GM03348 (cell line): ENCODE results near the gene MAP3K12.
"Not testable (repeated sequence)": the region's sequence is repeated elsewhere in the genome, so short reads cannot be mapped to it uniquely, and the experiment has no call there.

Source experiments
- DNase-seq: peaks from one replicate; pipeline ENCODE4 v3.0.0; 2012; ENCODE audit warnings: low spot score

MAP3K12 gene

DNA sequence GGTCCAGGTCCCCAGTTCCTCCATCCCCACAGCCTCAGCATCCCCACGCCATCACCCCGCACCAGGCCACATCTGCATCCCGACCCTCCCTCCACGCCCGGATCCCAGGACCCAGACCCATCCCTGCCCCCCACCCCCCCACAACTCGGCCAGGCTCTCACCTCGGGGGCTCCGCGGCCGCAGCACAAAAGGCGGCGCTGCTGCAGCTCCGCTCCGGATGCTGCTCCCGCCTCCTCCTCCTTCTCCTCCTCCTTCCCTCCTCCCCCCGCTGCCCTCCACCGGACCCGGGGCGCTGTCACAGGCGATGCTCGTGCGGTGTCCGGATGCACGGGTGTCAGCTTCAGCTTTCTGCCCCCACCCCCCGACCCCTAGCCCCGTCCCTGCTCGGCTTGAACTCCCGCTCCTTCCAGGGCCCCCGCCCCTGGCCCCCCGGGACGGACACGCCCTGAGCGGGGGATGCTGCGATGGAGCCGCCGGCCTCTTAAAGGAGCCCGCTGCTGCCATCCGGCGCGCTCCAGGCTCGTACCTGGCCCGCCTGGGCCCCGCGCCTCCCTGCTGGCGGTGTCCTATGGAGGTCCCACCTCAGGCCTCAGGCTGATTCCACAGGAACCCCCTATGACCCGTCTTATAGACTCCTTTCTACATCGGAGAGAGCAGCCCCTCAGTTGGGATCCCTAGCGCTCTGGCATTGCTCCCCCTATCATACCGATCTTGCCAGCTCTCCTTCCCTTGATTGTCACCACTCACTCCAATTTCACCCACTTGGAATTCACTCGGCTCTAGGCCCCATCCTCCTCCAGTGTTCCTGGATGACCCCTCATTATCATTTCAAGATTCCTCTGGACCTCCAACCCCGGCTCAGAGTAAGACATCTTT lies at the start of gene MAP3K12:
MAP3K12 (minus strand) TSS at position 193 of the 876 bp plus-strand sequence. CDS start 12,067 bp downstream, outside the sequence.
- peak; percentile 79 for DNase-seq

GRCh38 chr12:53548354-53548753 lies 49.1 kb upstream of the MAP3K12 start:
- not testable (repeated sequence) for DNase-seq

- peak; percentile 84 for DNase-seq
These were observed 44.3 kb upstream of the MAP3K12 start for GRCh38 chr12:53543539-53543938.

- DNase-seq, result no peak
These were observed 40.3 kb upstream of the MAP3K12 start for GRCh38 chr12:53539526-53539925.

- DNase-seq, result peak; percentile 50
These were observed 39.0 kb upstream of the MAP3K12 start for GRCh38 chr12:53538209-53538689.

GRCh38 chr12:53536962-53537361 lies 37.7 kb upstream of the MAP3K12 start:
- no peak for DNase-seq

GRCh38 chr12:53533471-53533870 lies 34.2 kb upstream of the MAP3K12 start:
- no peak for DNase-seq

DNA sequence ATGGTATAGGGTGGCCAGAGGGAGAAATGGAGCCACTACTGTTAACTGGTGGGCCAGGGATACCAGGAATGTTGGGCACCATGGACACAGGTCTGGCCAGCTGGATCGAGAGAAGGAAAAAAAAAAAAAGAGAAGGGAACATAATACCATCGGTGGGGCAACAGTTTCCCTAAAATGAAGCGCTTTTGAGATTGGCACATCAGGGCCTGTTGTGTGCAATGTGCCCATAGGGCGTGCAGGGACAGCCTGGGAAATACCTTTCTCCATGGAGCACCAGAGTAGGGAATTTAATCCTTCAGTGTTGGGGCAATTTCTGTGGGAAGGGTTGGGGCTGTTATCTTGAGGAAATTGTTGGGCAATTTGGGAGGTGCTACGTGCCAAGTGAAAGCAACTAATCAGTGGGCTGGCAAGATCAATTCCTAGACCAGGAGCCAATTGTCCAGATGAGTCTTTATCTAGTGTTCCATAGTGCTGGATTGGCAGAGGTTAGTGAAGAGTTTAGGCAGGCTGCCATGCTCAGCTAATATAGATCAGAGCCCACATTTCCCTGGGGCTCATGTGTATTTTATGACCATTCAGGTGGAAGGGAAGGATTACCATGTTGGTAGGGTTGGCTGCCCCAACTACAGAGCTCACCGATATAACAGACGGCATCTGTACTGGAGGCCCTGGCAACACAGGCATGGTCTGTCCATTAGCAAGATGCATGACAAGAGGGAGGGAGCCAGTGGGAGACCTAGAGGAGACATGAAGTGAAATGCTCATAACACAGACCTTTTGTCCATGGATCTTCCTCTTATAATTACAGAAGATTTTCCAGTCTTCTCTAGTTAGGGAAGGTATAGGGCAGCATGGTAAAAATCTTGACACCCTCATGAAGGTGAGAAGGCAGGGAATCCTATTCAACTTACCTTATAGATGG lies 33.5 kb upstream of the MAP3K12 start:
- no peak for DNase-seq

DNA sequence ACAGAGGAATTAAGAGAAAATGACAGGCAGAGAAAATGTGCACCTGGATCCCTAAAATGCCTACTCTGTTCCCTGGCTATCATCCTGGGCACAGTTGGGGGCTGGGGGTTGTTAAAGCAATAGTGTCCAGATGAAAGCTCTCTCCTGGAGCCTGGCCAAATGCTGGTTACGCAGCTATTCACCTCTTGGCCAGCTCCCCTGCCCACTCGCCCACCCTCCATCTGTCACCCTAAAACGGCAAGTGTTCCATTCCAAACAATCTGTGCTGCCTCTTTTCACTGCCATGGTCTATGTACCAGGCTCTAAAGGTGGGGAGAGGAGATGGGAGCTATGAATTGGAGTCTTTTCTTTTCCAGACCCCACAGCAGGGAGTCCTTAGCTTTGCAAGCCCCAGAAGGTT lies 32.8 kb upstream of the MAP3K12 start:
- DNase-seq, result no peak

GRCh38 chr12:53530920-53531319 lies 31.7 kb upstream of the MAP3K12 start:
- peak; percentile 34 for DNase-seq

- no peak for DNase-seq
These were observed 30.8 kb upstream of the MAP3K12 start for GRCh38 chr12:53530061-53530460.

DNA sequence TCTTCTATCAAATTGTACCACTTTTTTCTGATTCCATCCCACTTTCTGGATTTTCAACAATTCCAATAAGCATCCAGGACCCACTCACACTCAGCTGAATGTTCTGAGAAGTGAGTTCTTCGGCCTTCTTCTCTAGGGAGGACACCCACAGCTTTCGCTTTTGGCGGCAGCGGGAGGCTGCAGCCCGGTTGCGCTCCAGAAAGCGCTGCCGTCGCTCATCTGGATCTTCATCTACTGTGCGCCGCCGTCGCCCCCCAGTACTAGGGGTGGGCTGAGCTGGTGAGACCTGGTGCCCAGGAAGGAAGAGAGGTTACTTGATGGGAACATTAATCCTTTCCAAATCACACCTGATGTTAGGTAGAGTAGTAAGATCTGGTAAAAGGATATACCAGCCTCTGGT lies 25.2 kb upstream of the MAP3K12 start:
- no peak for DNase-seq

DNA sequence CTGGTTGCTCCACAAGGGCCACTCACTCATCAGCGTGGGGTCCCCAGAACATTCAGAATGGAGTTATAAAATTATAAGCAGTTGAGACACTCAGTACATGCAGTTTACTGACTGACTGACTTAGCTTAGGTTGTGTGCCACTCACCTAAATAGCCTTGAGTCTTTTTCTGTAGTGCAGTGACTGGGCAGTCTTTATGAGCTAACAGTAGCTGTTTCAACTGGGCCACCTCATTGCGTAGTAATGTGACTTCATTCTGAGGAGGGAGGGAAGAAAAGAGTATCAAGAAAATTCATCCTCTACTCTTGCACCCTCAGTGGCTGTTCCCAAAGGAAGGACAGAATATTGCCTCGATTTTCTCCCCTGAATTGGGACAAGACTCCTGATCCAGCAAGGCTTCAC lies 23.9 kb upstream of the MAP3K12 start:
- no peak for DNase-seq

DNA sequence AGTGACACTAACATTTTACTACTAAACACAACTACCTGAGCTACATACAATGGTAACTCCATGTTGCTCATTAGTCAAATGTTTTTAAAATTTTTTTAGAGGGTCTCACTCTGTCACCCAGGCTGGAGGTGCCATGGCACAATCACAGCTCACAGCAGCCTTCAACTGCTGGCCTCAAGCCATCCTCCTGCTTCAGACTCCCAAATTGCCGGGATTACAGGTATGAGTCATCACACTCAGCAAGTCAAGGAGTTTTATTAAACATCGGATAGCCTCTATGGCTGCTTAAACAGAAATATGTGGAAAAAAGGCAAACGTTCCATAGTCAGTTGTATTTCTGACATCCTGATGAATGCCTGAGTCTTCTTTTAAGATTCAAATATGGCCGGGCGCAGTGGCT lies 19.1 kb upstream of the MAP3K12 start:
- no peak for DNase-seq

DNA sequence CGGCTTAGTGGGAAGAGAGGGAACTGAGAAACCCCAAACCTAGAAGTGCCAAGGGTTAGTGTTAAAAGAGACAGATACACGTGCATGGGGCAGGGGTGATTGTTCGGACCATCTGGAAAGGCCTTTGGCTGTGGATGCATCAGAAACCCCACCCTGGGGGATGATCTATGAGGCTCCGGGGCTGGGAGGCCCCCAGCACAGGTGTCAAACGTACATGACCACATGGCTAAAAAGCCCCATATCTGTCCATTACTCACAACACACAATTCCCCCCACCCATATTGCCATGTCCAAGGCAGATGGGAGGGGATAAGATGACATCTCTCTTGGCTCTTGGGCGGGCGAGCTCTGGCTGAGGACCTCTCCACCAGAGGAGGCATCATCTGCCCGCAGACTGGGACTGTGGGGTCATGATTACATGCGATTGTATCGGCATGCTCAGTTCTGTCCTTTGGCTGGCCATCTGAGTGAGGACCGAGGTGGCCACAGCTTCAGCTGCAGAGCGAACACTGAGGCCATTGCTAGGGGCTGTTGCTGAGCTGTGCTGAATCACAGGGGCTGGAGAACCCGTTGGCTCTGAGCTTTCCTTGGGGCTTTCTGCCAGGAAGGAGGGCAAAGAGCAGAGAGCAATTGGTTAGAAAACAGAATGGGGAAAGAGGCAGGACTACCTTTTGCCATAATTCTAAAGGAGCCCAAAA lies 17.6 kb upstream of the MAP3K12 start:
- no peak for DNase-seq

- no peak for DNase-seq
These were observed 16.0 kb upstream of the MAP3K12 start for GRCh38 chr12:53515291-53515680.

DNA sequence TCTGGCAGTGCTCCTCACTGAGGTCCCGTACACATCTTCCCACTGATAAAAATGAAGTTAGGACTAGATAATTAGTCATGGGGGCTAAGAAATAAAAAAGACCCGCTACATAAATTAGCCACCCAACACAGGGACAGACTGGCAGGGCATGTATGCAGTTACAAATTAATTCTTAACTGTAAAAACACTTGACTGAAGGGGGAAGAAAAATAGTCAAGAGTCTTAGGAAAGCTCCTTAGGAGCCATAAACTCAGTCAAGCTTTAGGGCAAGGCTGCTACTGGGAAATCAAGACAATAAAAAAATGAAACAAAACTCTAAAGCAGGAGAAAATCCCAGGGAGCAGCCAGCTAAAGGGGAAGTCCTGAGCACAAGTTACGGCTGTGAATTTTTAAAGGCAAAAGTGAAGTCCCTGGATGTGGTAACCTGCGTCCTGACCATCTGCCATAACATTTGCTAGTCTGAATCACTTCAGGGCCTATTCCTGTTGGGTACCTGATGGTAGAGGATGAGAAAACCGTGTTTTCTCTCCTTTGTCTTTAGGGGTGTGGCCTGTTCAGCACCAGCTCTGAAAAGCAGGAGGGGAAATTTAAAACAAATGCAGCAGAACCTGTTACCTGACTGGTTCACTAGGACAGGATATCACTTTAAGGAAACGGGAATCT lies 15.5 kb upstream of the MAP3K12 start:
- no peak for DNase-seq

DNA sequence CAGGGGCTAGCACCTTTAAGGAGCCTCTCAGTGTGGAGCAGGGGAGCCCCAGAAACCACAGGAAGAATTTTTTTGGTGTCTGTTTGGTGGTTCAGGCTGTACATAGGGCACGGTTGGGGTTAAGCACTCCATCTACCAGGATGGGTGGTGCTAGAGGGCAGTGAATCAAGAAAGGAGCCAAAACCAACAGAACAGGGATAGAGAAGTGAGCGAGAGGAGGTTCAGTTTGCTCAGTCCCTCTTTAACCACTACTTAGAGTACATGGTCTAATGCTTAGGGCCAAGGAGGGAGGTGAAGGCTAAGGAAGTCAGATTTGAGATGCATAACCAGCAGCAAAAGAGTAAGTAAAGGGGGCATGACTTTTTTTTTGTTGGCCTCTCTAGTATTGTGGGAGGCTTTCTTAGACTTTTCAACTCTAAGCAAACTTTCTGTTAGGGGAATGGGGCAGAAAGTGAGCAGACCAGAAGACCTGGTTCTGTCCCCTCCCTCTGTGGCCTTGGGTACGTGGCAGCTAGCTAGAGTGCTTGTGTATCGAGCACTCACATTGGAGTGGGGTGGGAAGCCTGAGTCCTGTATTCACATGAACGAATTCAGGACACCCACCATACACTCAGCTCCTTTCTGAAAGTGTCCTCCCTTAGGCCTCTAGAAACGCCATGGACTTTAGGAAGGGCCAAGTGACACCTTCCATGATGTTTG lies 14.6 kb upstream of the MAP3K12 start:
- DNase-seq, result no peak

DNA sequence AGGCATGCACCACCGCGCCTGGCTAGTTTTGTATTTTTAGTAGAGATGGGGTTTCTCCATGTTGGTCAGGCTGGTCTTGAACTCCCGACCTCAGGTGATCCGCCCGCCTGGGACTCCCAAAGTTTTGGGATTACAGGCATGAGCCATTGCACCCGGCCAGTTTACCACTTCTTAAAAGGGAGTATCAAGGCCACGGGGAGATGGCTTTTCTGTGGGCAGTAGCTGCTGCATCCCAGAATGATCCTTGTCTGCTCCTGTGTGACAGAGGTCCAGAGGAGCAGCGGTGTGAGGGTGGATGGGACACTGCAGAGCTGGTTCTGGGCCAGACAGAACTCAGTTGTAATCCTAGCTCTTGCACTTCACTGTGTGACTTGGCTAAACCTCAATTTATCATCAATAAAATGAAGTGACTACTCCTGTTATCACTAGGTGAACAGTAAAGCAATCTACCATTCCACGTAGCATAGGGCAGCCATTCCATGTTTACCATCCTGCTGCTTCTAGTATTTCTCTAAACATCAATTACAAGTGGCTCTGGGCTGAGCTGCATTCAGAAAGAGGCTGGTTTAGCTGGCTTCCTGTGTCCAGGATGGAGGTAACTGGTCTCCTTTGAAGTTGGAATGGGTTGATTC lies 11.0 kb upstream of the MAP3K12 start:
- no peak for DNase-seq

DNA sequence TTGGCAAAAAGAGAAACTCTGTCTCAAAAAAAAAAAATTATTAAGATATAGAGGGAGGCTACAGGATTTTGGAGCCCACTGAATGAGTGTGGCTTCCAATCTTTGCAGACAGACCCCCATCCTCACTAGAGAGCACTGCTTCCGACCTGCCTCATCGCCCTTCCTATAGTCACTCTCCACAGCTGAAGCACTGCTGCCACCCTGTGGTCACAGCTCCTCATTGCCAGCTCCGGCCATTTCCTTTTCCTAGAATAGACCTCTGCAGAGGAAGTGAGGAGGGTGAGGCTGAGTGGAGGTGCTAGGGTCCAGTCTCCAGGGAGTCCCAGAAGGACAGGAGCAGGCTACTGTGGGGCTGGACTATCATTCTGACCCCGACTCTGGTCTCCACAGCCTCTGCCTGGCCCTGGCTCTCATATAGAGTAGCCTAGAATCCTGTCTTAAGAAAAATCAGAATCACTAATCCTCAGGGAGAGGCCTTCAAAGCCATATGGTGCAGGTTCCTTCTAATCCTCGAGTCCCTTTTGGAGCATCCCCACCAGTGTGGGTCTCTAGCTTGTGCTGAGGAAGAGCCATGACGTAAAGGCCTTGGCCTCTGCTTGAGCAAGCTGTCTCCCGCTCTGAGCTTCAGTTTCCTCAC lies 9.4 kb upstream of the MAP3K12 start:
- DNase-seq, result peak; percentile 85
